GM20000 (cell line): ENCODE results near the gene SUSD1.

Experiments
- DNase-seq: peaks from one replicate; pipeline ENCODE4 v3.0.0; 2012; ENCODE audit warnings: low spot score
- TF ChIP-seq, protein P1 (sequence below): IDR thresholded peaks from 2 replicates; pipeline ENCODE4 v1.5.1; 2012; ENCODE audit warnings: mild to moderate bottlenecking, control low read depth; ENCODE audit errors: extremely low read depth, missing control alignments

SUSD1 gene

DNA sequence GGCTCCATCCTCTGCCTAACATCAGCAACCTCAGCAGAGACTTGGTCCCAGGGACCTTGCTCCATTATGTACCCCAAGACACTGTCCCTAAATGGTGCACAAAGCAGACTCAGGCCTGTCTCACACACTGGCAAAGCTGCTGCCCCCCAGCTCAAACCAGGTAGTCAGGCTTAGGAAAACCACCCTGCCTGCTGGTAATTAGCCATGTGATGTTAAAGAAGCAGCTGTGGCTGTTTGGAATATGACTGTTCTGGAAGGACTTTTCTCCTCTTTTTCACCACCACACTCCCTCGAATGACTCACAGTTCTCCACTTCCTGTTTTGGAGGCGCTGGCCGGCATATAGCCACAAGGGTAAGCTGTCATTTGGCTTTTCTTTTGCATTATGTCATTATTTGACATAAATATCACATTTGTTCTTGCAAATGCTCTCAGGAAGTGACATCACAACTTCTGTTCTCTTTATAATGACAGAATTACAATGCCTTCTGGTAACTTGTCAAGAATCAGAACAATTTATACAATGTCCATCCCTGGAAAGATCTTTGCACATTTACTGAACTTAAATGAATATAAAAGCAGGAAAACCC lies 113.9 kb downstream of the SUSD1 start:
- TF ChIP-seq, protein P1, sequence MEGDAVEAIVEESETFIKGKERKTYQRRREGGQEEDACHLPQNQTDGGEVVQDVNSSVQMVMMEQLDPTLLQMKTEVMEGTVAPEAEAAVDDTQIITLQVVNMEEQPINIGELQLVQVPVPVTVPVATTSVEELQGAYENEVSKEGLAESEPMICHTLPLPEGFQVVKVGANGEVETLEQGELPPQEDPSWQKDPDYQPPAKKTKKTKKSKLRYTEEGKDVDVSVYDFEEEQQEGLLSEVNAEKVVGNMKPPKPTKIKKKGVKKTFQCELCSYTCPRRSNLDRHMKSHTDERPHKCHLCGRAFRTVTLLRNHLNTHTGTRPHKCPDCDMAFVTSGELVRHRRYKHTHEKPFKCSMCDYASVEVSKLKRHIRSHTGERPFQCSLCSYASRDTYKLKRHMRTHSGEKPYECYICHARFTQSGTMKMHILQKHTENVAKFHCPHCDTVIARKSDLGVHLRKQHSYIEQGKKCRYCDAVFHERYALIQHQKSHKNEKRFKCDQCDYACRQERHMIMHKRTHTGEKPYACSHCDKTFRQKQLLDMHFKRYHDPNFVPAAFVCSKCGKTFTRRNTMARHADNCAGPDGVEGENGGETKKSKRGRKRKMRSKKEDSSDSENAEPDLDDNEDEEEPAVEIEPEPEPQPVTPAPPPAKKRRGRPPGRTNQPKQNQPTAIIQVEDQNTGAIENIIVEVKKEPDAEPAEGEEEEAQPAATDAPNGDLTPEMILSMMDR, result no peak
- peak; percentile 74 for DNase-seq

GRCh38 chr9:112059966-112060320 lies 115.2 kb downstream of the SUSD1 start:
- no peak for DNase-seq
- TF ChIP-seq, protein P1, result no peak

DNA sequence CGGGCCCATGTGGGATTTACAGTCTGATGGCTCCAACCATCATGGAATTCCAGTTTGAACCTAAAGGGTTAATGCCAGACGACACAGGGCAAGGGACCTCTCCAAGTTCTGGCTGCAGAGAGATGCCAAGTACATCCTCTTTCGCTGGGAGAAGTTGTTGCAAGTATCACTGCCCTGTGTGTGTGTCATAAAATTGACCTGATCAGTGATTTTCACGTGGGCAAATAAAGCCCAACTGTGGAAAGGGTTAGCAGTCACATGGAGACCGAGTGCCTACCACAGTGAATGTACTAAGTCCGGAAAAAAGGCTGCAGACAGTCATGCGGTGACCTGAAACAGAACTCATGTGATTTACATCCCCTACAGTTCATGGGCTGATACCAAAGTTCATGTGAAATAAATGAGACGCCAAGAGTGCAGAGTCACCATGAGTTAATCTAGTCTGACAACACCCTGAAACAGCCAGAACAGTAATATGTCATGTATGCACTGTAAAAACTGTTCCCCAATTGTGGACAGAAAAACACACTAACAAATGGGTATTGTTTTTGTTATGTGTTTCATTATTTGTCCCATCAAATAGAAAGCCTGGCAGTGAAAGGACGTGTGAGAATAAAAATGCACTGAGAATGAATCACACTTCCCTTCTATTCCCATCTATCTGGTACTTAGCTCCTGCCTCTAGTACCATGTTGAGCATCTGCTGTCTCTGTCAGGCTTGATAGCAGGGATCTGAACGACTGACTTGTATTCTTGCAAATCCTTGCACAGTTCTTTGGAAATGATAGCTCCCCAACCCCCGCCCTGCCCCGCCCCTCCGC lies 115.7 kb downstream of the SUSD1 start:
- no peak for DNase-seq
- TF ChIP-seq, protein P1, result no peak

- no peak for DNase-seq
- TF ChIP-seq, protein P1, result no peak
Measured at GRCh38 chr9:112056996-112057395, 118.1 kb downstream of the SUSD1 start.

GRCh38 chr9:112054916-112055315 lies 120.2 kb downstream of the SUSD1 start:
- DNase-seq, result no peak
- TF ChIP-seq, protein P1, result no peak

DNA sequence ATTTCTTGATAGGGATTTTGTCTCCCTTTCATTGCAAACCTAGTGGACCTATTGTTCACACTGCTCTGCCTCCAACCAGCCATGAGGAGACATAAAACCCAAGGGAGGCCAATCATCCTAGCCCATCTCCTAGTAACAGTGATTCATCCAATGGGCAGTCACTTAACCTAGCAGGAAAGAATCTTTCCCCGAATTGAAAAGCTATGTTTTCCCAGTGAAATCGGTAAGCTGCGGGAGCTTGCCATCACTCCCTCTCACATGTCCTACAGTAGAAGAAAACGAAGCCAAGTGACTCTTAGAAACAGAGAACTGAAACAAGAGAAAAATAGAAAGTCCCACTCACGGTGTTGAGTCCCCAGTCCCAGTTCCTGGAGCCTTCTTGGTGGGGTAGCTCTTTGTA lies 123.3 kb downstream of the SUSD1 start:
- DNase-seq, result no peak

More for the DNA sequence above, 123.3 kb downstream of the SUSD1 start:
- TF ChIP-seq, protein P1, result no peak
